HepG2 (cell line): ENCODE measurements around the gene SNX15. TPM values are rescaled to one million over a fixed set of nuclear protein-coding genes. Genes with fewer than 3 reads are reported as not detected.

Experiments used
- ARID5B ChIP-seq: IDR thresholded peaks from 2 replicates; pipeline ENCODE4 v1.4.0; 2020; ENCODE audit warnings: mild to moderate bottlenecking, missing genetic modification reagents
- BORCS8-MEF2B ChIP-seq: sonication (generic); formaldehyde crosslinking; IDR thresholded peaks from 2 replicates; pipeline ENCODE4 v1.8.0; 2022; ENCODE audit warnings: mild to moderate bottlenecking, missing genetic modification reagents
- CEBPG ChIP-seq: IDR thresholded peaks from 2 replicates; pipeline ENCODE4 v1.6.1; 2016
- FOXJ3 ChIP-seq: sonication (generic); formaldehyde crosslinking; IDR thresholded peaks from 2 replicates; pipeline ENCODE4 v1.4.0; 2020; ENCODE audit warnings: missing genetic modification reagents, mild to moderate bottlenecking, borderline replicate concordance
- GABPB1 ChIP-seq: IDR thresholded peaks from 2 replicates; pipeline ENCODE4 v1.6.1; 2016; ENCODE audit warnings: mild to moderate bottlenecking, missing genetic modification reagents, moderate library complexity, missing compliant biosample characterization
- GPN1 ChIP-seq: sonication (generic); formaldehyde crosslinking; IDR thresholded peaks from 2 replicates; pipeline ENCODE4 v1.5.1; 2020; ENCODE audit warnings: missing genetic modification reagents, borderline replicate concordance
- HNF4G ChIP-seq, 2 experiments: sonication (generic) in 1 of 2; formaldehyde crosslinking in 1 of 2; IDR thresholded peaks; 2 replicates each; pipeline versions ENCODE4 v1.4.0 to v1.6.1; 2011 to 2020; ENCODE audit warnings: borderline replicate concordance in 2 of 2, low read depth in 2 of 2, mild to moderate bottlenecking in 2 of 2, low read length in 1 of 2, missing genetic modification reagents in 1 of 2, moderate library complexity in 1 of 2
- IKZF4 ChIP-seq: sonication (generic); formaldehyde crosslinking; IDR thresholded peaks from 2 replicates; pipeline ENCODE4 v1.5.1; 2020; ENCODE audit warnings: borderline replicate concordance, mild to moderate bottlenecking, low read depth, missing genetic modification reagents; ENCODE audit errors: not compliant biosample characterization
- IRX3 ChIP-seq: sonication (generic); formaldehyde crosslinking; IDR thresholded peaks from 2 replicates; pipeline ENCODE4 v1.8.1; 2023; ENCODE audit warnings: mild to moderate bottlenecking, low read depth, missing genetic modification reagents, borderline replicate concordance
- KDM1A ChIP-seq: IDR thresholded peaks from 2 replicates; pipeline ENCODE4 v1.6.1; 2016; ENCODE audit warnings: missing compliant biosample characterization
- KDM6A ChIP-seq: IDR thresholded peaks from 2 replicates; pipeline ENCODE4 v1.6.1; 2016; ENCODE audit warnings: low read depth
- POLR2G ChIP-seq: fragments of 200-400 bp; formaldehyde crosslinking; IDR thresholded peaks from 2 replicates; pipeline ENCODE4 v1.6.1; 2018; ENCODE audit warnings: mild to moderate bottlenecking, low read depth, low read length, moderate library complexity
- SAFB2 ChIP-seq: sonication (generic); formaldehyde crosslinking; IDR thresholded peaks from 2 replicates; pipeline ENCODE4 v1.5.1; 2020; ENCODE audit warnings: missing genetic modification reagents, low read depth, mild to moderate bottlenecking, borderline replicate concordance
- SAP130 ChIP-seq: IDR thresholded peaks from 2 replicates; pipeline ENCODE4 v1.6.1; 2016; ENCODE audit warnings: low read depth
- SNAPC5 ChIP-seq: sonication (generic); formaldehyde crosslinking; IDR thresholded peaks from 2 replicates; pipeline ENCODE4 v1.8.1; 2023; ENCODE audit warnings: mild to moderate bottlenecking, missing genetic modification reagents, borderline replicate concordance
- TAF15 ChIP-seq: fragments of 200-400 bp; formaldehyde crosslinking; IDR thresholded peaks from one replicate; pipeline ENCODE4 v1.6.1; 2018; ENCODE audit warnings: mild to moderate bottlenecking, low read depth, low read length; ENCODE audit not compliant: poor library complexity, severe bottlenecking
- ZBTB20 ChIP-seq: sonication (generic); formaldehyde crosslinking; IDR thresholded peaks from 2 replicates; pipeline ENCODE4 v1.8.1; 2023; ENCODE audit warnings: missing genetic modification reagents, low read depth, mild to moderate bottlenecking, borderline replicate concordance
- ZKSCAN1 ChIP-seq: fragments of 150-350 bp; IDR thresholded peaks from 2 replicates; pipeline ENCODE4 v1.6.1; 2014; ENCODE audit warnings: low read length
- ZNF232 ChIP-seq: sonication (generic); formaldehyde crosslinking; IDR thresholded peaks from 2 replicates; pipeline ENCODE4 v1.4.0; 2020; ENCODE audit warnings: missing genetic modification reagents, borderline replicate concordance
- ZNF251 ChIP-seq: sonication (generic); formaldehyde crosslinking; IDR thresholded peaks from 2 replicates; pipeline ENCODE4 v1.9.0; 2021; ENCODE audit warnings: mild to moderate bottlenecking, missing genetic modification reagents
- ZNF337 ChIP-seq: sonication (generic); formaldehyde crosslinking; IDR thresholded peaks from 2 replicates; pipeline ENCODE4 v1.5.1; 2020; ENCODE audit warnings: missing genetic modification reagents, low read depth, mild to moderate bottlenecking, borderline replicate concordance
- ZNF563 ChIP-seq: sonication (generic); formaldehyde crosslinking; IDR thresholded peaks from 2 replicates; pipeline ENCODE4 v1.8.0; 2022; ENCODE audit warnings: mild to moderate bottlenecking, moderate library complexity, missing genetic modification reagents
- ZNF660 ChIP-seq: sonication (generic); formaldehyde crosslinking; IDR thresholded peaks from 2 replicates; pipeline ENCODE4 v1.5.1; 2020; ENCODE audit warnings: mild to moderate bottlenecking, low read depth, missing genetic modification reagents, borderline replicate concordance
- ZNF740 ChIP-seq: sonication (generic); formaldehyde crosslinking; IDR thresholded peaks from 2 replicates; pipeline ENCODE4 v1.4.0; 2020; ENCODE audit warnings: missing genetic modification reagents
- polyA plus RNA-seq, 8 experiments: library from polyadenylated mRNA; depleted of rRNA in 3 of 8; stranded (reverse) in 7 of 8; unstranded in 1 of 8; fragments of >200 nt; fragmentation: Illumina TruSeq in 4 of 8; extraction: Trizol in 4 of 8; gene quantifications; 2 replicates each; pipeline versions ENCODE4 v1.2.1 to v1.2.3, GENCODE V29; 2011 to 2016; ENCODE audit warnings: low read depth in 4 of 8, missing spikeins in 1 of 8, mixed read lengths in 1 of 8; ENCODE audit not compliant: insufficient read depth in 1 of 8
- total RNA-seq, 5 experiments: library from RNA; depleted of rRNA; stranded (reverse); fragments of >200 nt; fragmentation: Illumina TruSeq; extraction: Trizol; gene quantifications; 2 replicates each; pipeline ENCODE4 v1.2.3, GENCODE V29; 2016; ENCODE audit warnings: low read depth in 1 of 5

Gene SNX15
- total and polyA plus RNA-seq, 2 of the 13 experiments (the other 11 are each of a cell fraction or from before 2014, with no cell fraction given): 19.1 to 22.6 TPM

GRCh38 chr11:65013888-65014725, 13.1 kb upstream of the SNX15 start, which contains the start of gene ARL2 (continued):
- TF ChIP-seq FOXJ3 (CRISPR knock-in tag) (no peak), KDM6A (CRISPR knock-in tag) (no peak), ARID5B (peak; percentile 18; the same call in 1 of the 2 replicates), POLR2G (peak; percentile 75), SNAPC5 (CRISPR knock-in tag) (no peak), TAF15 (no peak), SAFB2 (CRISPR knock-in tag) (peak; percentile 59; the same call in 1 of the 2 replicates), ZNF337 (CRISPR knock-in tag) (no peak), ZNF563 (CRISPR knock-in tag) (peak; percentile 71; the same call in 1 of the 2 replicates), IRX3 (CRISPR knock-in tag) (no peak), ZBTB20 (CRISPR knock-in tag) (no peak), CEBPG (CRISPR knock-in tag) (no peak), IKZF4 (CRISPR knock-in tag) (peak; percentile 78), HNF4G (IDR thresholded peaks at IDR 0.05; ENCODE audit: borderline replicate concordance, low read depth, low read length) (no peak), HNF4G (CRISPR knock-in tag; IDR thresholded peaks at IDR 0.05; ENCODE audit: borderline replicate concordance, low read depth) (no peak; the same call in 1 of the 2 replicates), ZKSCAN1 (no peak), KDM1A (no peak), SAP130 (CRISPR knock-in tag) (peak; percentile 82), ZNF660 (CRISPR knock-in tag) (no peak), GPN1 (CRISPR knock-in tag) (no peak), ZNF251 (CRISPR knock-in tag) (no peak), BORCS8-MEF2B (CRISPR knock-in tag) (no peak; the same call in 1 of the 2 replicates), ZNF232 (CRISPR knock-in tag) (peak; percentile 71; the same call in 1 of the 2 replicates), GABPB1 (CRISPR knock-in tag) (peak; percentile 81), ZNF740 (CRISPR knock-in tag) (peak; percentile 70; the same call in 1 of the 2 replicates)
